Gastroesophageal sphincter (tissue), 3 donors: Measurements from ENCODE around the gene PPP6R2.

Source experiments
- CTCF ChIP-seq, 4 experiments: fragments of 200-600 bp in 2 of 4; fragments of 450-650 bp in 2 of 4; sonication (generic) in 1 of 4; IDR thresholded peaks; one replicate each; pipeline ENCODE4 v1.5.1; 2017 to 2019; ENCODE audit warnings: antibody characterized with exemption in 4 of 4, mild to moderate bottlenecking in 2 of 4, moderate library complexity in 2 of 4
- EP300 ChIP-seq: sonication (generic); formaldehyde crosslinking; IDR thresholded peaks from one replicate; pipeline ENCODE4 v1.6.1; 2017; ENCODE audit warnings: antibody characterized with exemption, mild to moderate bottlenecking
- POLR2AphosphoS5 ChIP-seq: sonication (generic); formaldehyde crosslinking; IDR thresholded peaks from one replicate; pipeline ENCODE4 v1.6.1; 2017; ENCODE audit warnings: antibody characterized with exemption

DNA sequence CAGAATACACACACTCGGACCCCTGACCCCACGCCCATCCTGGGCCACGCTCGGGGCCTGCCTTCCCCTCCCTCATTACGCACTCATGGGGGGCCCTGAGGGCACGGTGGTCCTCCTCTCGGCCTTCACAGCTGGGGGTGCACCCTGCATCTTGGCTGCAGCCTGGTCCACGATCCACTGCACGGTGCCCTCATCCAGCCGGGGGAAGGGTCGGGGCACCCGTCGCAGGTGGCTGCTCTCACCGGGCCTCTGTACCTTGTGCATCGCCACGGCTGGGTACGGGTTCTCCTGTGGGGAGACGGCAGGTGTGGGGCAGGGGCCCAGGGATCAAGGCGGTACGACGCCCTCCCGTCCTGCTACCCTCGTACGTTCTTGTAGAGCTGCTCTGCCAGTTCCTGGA lies 121.3 kb downstream of the PPP6R2 start:
- TF ChIP-seq CTCF (IDR thresholded peaks at IDR 0.05) = no peak
- TF ChIP-seq POLR2AphosphoS5 = no peak
- no peak for TF ChIP-seq EP300
